Measurements from ENCODE around the gene ZNF593. TPM values are rescaled to one million over a fixed set of nuclear protein-coding genes. Genes with fewer than 3 reads are reported as not detected.

Gene ZNF593
- total and polyA plus RNA-seq, 2 donors from 2014 or later = 22.4 to 93.2 TPM

GRCh38 chr1:26200413-26200812 is 30.7 kb downstream of the ZNF593 start:
- no peak overlapping the region for H3K9ac ChIP-seq (ENCODE audit: low read length in 3 of 3)
- H3K27me3 ChIP-seq (ENCODE audit: control insufficient read depth, insufficient read depth, low read length) = no peaks in the 10 kb centered on the region
- DNase-seq (no peak), FAIRE-seq (no peak)
- no peaks in the 10 kb centered on the region for H3K36me3 ChIP-seq (ENCODE audit: control insufficient read depth in 2 of 3, insufficient read depth in 3 of 3, low read length in 3 of 3)
- peaks cover 0 to 2% (median 0%) of the 10 kb centered on the region in 3 donors for H3K4me1 ChIP-seq (ENCODE audit: control insufficient read depth in 2 of 3, insufficient read depth in 2 of 3, low read depth in 1 of 3, low read length in 3 of 3)
- intact Hi-C loops (cut with DNase I) = no loop called here
- TF ChIP-seq CTCF (IDR thresholded peaks at IDR 0.05; ENCODE audit: borderline replicate concordance, extremely low read depth, insufficient read depth) = no peak
- no peaks in the 10 kb centered on the region for H3K9me3 ChIP-seq (ENCODE audit: control insufficient read depth in 2 of 3, insufficient read depth in 1 of 3, low read length in 3 of 3)
- no peak overlapping the region for H3K4me3 ChIP-seq (ENCODE audit: low read length in 3 of 3)
- no peak overlapping the region for H3K27ac ChIP-seq (ENCODE audit: low read depth in 2 of 2, low read length in 2 of 2)

DNA sequence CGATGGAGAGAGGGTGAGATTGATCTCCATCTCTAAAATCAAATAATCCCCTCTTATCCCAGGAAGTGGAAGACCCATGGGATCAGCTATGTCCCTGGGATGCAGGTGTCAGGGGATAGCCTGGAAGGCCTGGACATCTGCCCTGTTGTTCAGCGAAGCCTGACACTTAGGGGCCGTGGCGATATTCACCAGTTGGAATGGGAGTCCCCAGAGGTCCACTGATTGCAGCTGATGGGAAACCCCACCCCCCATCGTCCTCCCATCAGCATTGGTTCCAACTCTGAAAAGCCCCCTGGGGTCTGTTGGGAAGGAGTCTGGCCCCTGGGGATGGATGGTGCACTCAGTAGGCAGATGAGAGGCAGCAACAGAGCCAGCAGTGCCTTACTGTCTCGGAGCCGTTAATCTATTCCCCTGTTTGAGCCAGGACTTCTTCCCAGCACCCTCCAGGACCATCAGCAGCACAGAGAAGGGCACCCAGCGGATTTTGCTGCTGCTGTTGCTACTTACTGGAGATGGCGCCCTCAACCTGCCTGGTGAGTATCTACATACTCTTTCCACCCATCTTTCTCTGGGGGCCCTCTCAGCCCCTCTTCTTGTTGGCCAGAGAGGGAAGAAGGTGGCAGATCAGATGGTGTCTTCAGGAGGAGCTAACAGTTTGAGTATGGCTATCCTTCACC is 34.1 kb downstream of the ZNF593 start:
- Histone ChIP-seq H3K27ac (ENCODE audit: low read depth in 2 of 2, low read length in 2 of 2) (no peak overlapping the region), H3K9me3 (ENCODE audit: control insufficient read depth in 2 of 3, insufficient read depth in 1 of 3, low read length in 3 of 3) (no peaks in the 10 kb centered on the region), H3K36me3 (ENCODE audit: control insufficient read depth in 2 of 3, insufficient read depth in 3 of 3, low read length in 3 of 3) (no peaks in the 10 kb centered on the region), H3K9ac (ENCODE audit: low read length in 3 of 3) (no peak overlapping the region), H3K27me3 (ENCODE audit: control insufficient read depth, insufficient read depth, low read length) (no peaks in the 10 kb centered on the region), H3K4me1 (ENCODE audit: control insufficient read depth in 2 of 3, insufficient read depth in 2 of 3, low read depth in 1 of 3, low read length in 3 of 3) (peaks cover 0 to 2% (median 0%) of the 10 kb centered on the region in 3 donors), H3K4me3 (ENCODE audit: low read length in 3 of 3) (no peak overlapping the region)
- no peak for TF ChIP-seq CTCF (IDR thresholded peaks at IDR 0.05; ENCODE audit: borderline replicate concordance, extremely low read depth, insufficient read depth)
- DNase-seq (no peak), FAIRE-seq (no peak)
- intact Hi-C loops (cut with DNase I) = no loop called here

DNA sequence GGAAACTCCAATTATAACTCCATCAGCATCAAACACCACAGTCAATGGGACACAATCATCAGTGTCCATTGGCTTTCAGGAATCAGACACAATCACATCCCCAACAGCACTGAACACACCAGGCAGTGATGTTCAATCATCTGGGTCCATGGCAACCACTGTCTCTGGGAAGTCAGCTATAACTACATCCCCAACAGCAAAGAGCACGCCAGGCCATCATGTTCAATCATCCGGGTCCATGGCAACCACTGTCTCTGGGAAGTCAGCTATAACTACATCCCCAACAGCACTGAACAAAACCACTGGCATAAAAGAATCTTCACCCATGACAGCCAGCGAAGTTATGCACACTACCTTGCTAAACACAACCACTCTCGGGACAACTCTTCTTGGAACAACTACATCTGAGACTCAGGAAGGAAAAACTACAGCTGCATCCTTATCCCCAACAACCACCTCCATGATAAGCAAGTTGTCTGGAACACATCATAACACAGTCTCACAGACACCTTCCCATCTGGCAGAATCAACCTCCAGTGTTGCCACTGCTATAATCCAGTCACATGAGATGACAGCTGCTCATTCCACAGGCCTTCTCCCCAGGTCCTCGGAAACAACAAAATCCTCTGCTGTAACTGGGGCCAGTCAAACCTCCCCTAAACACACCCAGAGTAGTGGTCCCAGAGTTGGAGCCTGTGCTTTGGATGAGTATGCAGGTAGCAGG is 40.6 kb downstream of the ZNF593 start:
- FAIRE-seq (no peak), DNase-seq (no peak)
- TF ChIP-seq CTCF (IDR thresholded peaks at IDR 0.05; ENCODE audit: borderline replicate concordance, extremely low read depth, insufficient read depth) = no peak
- intact Hi-C loops (cut with DNase I) = no loop called here
- no peak overlapping the region for H3K27ac ChIP-seq (ENCODE audit: low read depth in 2 of 2, low read length in 2 of 2)
- no peaks in the 10 kb centered on the region for H3K36me3 ChIP-seq (ENCODE audit: control insufficient read depth in 2 of 3, insufficient read depth in 3 of 3, low read length in 3 of 3)
- no peaks in the 10 kb centered on the region for H3K9me3 ChIP-seq (ENCODE audit: control insufficient read depth in 2 of 3, insufficient read depth in 1 of 3, low read length in 3 of 3)
- no peak overlapping the region for H3K9ac ChIP-seq (ENCODE audit: low read length in 3 of 3)
- H3K4me1 ChIP-seq (ENCODE audit: control insufficient read depth in 2 of 3, insufficient read depth in 2 of 3, low read depth in 1 of 3, low read length in 3 of 3) = no peaks in the 10 kb centered on the region
- no peak overlapping the region for H3K4me3 ChIP-seq (ENCODE audit: low read length in 3 of 3)
- no peaks in the 10 kb centered on the region for H3K27me3 ChIP-seq (ENCODE audit: control insufficient read depth, insufficient read depth, low read length)

Data from kidney (tissue), 14 donors.